ENCODE data around the gene SLC22A14.

DNA sequence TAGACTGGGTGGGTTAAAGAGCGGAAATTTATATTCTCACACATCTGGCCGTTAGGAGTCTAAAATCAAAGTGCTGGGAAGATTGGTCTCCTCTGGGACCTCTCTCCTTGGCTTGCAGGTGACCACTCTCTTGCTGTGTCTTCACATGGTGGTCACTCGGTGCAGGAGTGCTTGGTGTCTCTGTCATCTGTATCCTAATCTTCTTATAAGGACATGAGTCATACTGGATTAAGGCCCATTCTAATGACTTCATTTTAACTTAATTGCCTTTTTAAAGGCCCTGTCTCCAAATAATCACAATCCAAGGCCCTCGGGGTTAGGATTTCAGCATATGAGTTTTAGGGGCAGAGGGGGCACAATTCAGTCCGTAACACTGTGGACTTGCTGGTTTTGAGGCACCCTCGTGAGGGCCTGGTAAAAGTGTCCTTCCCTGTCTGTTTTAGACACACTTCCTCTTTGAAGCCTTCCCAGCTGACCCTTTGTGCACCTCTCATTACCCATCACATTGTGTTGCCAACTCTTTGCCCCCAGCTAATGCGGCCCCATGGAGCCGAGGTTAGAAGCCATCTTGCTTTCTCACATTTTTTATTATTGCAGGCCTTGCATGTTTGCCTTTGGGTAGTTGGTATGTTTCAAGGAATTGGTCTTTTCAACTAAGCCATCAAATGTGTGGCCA lies 67.7 kb downstream of the SLC22A14 start:
- TF ChIP-seq, protein P1, sequence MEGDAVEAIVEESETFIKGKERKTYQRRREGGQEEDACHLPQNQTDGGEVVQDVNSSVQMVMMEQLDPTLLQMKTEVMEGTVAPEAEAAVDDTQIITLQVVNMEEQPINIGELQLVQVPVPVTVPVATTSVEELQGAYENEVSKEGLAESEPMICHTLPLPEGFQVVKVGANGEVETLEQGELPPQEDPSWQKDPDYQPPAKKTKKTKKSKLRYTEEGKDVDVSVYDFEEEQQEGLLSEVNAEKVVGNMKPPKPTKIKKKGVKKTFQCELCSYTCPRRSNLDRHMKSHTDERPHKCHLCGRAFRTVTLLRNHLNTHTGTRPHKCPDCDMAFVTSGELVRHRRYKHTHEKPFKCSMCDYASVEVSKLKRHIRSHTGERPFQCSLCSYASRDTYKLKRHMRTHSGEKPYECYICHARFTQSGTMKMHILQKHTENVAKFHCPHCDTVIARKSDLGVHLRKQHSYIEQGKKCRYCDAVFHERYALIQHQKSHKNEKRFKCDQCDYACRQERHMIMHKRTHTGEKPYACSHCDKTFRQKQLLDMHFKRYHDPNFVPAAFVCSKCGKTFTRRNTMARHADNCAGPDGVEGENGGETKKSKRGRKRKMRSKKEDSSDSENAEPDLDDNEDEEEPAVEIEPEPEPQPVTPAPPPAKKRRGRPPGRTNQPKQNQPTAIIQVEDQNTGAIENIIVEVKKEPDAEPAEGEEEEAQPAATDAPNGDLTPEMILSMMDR (IDR thresholded peaks at IDR 0.05) = no peak
- no peak for TF ChIP-seq EZH2 (IDR thresholded peaks at IDR 0.05; ENCODE audit: borderline replicate concordance, insufficient read depth, low read depth, low read length, poor library complexity, severe bottlenecking)
